Superior temporal gyrus (tissue), 1 donor: ENCODE data around the gene TOX3.

ENCODE experiments used
- DNase-seq: peaks from one replicate; pipeline ENCODE4 v3.0.0-alpha.2; 2016; ENCODE audit errors: extremely low spot score

The TOX3 gene

DNA sequence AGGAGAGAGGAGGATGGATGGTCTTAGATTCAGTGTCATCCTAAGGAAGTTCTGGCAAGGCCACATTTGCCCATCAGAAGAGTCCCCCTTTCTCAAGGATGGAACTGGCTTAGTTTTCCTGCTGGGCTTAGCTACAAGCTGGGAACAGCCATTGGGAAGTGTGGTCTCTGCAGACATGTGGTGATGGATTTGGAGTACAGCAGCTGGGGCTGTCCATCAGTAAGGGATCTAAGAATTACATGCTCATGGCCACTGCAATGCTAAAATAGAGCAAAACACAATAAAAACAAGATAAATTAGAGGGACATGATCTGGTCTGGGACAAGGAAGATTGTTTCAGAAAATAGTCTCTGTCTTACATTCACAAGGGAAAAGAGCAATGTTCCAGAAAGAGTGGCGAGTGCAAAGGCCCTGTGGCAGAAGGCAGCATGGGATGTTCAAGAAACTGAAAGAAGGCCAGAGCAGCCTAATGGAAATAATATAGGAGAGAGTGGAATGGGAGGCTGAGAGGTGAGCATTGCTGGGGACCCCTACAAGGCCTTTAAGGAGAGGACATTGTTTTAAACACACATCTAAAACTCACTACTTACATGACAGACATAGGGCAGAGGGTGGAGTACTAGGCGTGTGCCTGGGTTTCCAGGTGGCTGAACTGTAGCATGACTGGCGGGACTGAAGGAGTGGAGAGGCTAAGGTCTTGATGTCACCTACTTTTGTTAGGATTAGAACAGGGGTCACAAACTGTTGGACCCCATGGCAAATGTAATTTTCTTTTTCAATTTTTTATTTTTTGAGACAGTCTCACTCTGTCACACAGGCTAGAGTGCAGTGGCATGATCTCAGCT is 17.0 kb upstream of the TOX3 start:
- DNase-seq: no peak

DNA sequence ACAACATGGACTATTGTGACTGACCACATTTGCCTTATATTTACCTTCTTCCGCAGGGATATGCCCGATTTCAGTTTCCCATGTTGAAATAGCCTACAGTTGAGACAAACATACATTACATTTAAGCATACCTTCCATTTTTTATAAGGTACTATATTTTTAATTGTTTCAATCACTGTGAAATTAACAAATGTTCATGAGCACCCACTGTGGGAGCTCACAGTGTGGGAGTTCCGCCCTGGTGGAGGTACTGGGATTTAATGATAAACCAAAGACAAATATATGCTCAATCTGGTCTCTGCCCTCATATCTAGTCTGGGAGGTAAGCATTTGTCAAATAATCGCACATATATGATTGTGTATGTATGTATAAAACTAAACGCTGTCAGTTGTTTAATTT is 15.8 kb upstream of the TOX3 start:
- DNase-seq: no peak

DNA sequence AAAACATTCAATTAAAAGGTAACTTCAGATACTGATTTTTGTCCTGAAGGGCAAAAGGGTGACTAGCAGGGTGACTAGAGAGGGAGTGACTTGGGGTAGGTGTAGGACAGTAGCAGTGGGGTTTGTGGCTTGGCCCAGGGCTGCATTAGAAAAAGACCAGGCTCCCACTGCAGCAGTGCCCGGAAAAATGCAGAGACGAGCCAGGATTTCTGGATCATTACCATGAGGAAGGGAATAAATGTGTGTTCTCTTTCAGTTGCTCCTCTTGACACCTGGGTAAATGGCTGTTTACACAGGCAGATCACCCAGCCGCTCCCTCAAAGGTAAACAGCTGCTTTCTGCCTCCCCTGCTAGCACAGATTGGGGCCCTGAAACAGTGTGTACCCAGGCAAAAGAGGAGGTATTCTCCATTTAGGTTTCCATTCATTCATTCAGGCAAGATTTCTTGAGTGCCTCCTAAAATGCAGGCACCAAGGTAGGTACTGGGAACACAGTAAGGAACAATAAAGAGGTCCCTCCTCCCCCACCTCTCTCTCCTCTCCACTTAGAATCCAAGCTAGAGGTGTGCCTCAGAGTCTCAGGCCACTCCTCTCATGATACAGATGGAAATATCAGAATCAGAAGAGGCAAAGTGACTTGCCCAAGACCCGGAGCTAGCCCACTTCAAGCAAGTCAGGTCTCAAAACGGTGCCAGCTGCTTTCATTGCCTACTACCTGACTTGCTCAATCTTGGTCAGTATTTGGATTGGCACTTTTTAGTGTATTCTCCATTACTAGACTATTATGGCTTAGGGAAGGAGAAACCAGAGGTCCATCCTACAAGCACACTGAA is 15.2 kb upstream of the TOX3 start:
- DNase-seq: no peak

DNA sequence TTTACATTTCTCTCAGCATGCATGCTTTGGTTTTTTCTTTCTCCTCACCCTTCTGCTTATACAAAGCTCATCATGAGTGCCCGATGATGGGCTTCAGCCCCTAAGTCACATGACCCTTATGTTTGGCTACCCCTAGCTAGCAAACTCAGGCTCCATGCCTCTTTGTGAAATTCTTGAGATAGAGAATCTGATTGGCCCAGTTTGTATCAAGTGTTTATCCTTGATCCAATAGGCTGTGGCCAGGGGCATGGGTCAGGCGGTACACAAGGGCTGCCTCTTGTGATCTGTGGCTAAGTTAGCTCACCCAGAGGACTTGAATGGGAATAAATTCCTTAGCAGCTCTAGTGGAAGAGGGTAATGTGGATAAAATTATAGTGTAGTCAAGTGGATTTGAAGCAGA is 11.5 kb upstream of the TOX3 start:
- DNase-seq: no peak

DNA sequence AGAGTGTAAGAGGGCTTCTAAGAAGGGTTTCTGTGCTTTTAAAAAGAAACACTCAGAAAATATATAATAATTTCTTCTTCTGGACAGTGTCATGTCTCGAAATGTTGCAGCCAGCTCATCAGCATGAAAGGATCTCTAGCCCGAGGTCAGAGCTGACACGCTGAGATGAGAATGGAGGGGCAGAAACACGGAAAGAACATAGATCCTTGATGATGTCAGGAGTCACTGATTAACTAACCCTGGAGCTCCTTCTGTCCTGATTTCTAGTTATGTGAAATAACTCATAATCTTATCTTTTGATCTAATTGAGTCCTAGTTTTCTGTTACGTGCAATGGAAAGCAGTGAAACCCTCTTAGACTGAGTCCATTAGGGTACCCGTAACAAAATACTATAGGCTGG is 10.3 kb upstream of the TOX3 start:
- DNase-seq: no peak

DNA sequence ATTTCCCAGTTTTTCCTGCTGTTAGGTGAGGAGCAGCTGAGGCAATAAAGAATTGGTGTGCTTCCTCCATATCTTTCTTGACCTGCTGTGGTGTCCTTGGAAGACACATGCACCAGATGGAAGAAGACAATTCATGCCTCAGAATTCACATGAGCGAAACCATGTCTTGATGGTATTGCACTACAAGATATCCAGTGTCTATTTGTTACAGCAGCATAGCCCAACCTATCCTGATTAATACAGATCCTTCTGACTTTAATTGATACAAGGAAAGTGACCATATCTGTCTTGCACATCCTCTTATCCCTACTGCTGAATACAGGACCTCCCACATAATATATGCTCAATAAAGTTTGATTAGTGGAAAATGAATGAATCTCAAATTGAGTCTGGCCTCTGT is 9.1 kb upstream of the TOX3 start:
- DNase-seq: no peak

DNA sequence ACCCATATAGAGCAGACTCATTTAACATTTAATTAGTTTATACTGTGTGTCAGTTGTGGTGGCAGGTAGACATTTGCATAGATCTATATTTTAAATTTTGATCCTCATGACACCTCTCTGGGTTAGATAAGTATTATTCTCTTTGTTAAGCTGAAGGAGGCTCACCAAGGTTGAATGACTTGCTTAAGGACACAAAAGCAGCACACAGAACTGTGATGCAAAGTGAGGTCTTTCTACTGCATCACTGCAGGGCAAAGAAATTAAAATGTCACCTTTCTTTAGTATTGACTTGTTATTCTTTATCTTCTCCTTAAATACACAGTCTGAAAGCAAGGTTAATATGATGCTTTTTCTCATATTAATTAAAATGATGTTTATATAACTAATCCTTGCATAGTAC is 8.6 kb upstream of the TOX3 start:
- DNase-seq: no peak

DNA sequence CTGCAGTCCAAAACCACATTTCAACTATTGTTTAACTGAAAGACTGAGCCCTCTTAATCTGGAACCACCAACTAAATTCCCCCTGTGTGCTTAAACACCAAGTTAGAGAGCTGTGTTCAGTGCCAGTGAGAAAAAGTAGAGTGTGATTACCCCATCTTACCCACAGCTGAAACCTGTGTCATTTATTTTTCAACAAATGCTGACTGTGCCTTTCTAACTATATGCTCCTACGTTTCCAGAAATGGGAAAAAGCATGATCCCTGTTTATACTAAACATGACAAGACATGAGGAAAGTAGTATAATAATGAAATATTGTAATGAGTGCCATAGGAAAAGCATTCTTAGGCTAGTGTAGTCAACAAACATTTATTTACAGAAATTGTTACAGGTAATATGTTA is 7.4 kb upstream of the TOX3 start:
- DNase-seq: no peak

DNA sequence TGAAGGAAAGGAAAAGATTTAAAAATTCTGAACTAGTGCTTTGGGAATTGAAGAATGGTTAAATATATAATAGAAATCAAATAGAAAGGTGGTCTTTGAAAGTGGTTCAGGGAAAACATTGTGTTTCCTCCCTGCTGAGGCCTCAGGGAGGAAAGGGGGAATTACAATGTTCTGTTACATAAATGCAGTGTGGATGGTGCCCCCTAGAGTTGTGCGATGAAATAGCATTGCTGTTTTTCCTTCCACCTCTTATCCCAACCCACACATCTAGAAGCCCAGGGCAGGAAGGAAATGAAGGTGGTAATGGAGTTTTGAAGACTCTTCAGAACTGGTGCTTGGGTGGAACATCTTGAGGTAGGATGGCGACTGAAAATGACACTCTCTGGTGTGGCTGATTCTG is 6.4 kb upstream of the TOX3 start:
- no peak for DNase-seq

DNA sequence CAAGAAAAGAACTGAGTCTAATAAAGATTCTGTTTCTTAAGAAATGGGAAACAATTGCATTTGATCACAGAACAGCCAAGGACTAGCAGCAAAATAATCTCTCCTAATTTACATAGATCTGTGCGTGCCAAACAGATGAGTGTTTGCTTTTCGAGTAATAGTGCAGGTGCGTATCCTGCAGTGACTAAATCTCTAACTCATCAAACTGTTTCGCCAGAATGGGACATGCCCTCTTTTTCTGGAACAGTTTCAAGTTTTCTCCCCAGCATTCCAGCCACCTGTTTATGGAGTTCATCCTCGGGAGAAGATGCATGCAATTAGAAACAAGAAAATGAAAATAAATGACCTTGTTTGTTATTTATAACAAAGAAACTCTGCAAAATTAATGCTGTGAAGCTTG is 5.7 kb upstream of the TOX3 start:
- no peak for DNase-seq

DNA sequence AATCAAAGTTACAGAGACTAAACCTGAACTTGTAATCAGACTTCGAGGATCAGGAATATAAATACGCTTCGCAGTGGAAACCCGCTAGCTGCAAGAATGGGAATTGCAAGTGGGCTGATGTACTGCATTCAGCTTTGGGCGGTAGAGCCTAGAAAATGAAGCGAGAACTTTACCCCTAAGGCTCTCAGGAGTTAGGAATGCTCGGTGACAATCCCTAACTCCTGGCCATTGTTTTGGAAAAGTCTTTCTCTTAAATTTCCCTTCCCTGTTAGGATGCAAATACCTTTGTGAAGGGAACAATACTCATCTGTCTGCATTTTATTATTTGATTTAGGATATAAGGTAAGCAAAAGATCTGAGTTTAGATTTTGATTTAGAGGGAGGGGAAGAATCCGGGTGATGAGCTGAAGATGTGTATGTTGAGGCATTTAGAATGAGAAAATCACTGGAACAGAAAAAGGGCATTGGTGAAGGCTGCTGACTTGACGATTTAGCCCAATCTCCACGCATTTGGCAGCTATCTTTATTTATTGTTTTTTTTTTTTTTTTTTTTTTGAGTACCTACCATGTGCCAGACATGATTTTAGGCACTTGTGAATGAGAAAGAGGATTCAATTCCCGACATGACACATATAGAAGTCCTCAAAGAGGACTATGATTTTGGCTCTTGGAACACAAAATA is 2.2 kb upstream of the TOX3 start:
- DNase-seq: peak; percentile 43

DNA sequence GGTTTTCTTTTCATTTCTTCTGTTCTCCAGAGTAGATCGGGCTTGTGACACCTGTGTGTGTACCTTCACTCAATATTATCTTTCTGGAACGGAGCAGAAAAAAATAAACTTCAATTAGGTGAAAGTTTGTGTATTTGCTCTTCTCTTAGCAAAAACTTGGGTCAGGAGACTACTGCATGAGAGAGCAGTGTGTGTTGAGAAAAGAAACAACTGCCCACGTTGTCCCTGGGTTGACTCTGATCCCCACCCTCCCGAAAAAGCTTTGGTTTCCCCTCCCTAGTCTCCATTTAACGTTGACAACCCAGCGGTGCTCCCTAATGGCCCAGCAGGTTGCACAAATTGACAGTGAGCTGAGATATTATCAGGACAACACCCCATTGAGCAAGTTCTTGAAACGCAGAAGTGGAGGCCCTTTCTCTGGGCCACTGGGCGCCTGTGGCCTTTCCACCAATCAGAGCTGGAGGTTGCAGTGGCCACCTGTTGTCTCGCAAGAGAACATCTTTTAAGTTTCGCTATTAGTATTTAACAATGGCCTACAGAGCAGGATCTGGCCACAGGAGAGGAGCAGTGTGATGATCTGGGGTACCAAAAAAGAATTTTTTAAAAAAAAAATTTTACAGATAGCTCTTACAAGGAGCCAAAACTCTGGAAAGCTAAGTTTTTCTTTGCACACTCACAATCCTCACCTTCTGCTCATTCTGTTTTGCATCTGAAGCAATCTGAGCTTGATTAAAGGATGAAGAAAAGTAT is 1.5 kb upstream of the TOX3 start:
- DNase-seq: no peak

DNA sequence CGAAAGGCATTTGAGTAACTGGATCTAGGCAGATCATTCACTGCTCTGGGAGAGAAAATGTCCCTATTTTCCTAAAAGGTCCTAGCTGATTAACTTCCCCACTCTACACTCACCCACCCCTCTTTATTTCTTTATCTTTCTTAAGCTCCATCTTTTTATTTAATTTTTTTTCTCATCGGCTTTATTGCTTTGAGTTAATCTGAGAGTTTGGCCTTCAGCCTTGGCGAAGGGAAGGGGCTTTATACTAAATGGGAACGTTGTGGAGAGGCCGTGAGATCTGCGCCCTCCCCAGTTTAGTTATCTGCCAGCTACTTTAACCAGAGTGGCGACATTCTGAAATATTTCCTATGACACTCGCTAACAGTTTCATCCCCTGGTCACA is 882 bp upstream of the TOX3 start:
- no peak for DNase-seq

DNA sequence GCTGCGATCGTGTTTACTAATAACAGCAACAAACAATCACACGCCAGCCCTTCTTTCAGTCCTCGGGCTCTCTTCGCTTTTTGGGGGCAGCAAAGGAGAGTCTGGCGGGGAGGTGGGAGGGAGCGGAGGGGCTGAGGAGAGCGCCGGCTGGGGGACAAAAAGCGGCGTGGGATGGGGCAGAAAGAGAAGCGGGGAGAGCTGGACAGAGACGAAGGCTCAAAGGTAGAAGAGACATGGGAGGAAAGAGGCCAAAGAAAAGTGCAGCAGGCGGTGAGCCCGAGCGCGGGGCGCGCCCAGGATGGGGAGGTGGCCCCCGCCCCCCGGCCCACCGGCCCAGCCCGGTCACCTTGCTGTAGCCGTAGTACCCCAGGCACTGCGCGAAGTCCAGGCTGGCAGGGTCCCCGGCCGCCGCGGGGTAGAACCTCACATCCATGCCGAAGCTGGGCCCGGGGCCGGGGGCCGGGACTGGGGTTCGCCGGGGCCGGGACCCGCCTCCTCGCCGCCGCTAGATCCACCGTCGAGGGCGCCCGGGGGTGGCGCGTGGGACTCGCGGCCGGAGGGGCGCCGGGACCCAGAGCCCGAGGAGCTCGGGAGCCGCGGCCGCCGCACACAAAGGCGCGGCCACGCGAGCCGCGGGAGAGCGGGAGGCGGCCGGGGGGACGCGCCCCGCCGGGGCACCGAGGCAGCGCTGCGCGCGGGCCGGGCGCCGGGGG is 496 bp downstream of the TOX3 start:
- no peak for DNase-seq

DNA sequence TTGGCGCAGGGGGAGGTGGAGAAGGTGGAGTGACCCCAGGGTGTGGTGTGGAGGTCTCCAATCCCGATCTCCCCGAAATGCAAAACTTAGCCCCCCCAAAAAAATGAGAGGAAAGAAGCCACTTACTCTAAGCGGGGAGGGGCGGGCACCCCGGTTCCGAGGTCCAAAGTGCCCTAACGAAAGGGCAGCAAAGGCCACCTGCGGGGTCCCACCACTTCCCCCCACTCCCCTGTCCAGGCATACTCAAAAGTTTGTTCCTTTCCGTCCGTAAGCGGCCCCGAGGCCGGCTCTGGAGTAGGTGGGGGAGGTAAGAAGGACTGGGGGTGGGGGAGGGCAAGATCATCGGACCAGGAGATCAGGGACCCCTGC is 1.1 kb downstream of the TOX3 start:
- no peak for DNase-seq

DNA sequence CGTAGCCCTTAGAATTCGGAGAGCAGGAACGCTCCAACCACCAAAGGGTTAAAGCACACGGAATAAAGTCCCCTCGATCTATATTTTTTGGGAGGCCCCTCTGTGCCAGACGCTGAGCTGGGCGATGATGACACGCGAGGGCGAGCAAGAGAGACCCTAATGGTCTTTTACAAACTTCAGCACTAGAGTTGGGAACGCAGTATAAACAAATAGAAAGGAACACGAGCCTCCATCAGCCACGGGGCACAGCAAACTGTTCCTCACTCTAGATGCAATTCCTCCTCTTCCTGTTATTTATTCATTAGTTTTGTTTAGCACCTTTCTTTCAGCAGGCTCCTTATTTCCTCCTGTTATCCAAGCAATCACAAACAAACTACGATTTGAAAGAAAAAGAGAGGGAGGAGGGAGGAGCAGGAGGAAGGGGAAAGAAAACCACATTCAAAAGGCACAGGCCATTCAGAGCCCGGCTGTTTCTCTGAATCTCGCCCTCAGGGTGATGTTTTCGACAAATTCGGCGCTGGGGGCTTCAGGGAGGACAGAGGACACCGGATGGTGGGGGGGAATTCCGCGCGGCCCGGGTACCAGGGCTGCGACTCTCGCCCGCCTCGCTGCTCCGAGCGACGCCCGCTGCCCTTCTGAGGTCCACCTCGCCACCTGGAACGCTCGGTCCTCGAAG is 1.6 kb downstream of the TOX3 start:
- DNase-seq: peak; percentile 40

DNA sequence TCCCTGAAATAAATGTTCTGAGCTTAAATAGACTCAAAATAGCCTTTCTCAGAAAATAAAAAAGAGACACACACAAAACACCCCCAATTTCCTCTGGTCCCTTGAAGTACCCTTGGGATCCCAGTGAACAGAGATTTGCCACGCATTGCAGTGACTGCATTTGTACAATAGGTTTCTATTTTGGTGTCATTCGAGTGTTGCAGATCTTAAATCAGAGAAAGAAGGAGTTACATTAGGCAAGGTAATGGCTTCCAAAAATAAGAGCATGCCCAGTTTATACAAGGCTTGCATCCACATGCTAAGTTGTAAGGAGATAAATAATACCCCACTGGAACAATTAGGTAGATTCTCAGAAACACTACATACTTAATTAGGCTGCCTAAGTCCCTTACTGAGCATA is 2.2 kb downstream of the TOX3 start:
- DNase-seq: peak; percentile 40

DNA sequence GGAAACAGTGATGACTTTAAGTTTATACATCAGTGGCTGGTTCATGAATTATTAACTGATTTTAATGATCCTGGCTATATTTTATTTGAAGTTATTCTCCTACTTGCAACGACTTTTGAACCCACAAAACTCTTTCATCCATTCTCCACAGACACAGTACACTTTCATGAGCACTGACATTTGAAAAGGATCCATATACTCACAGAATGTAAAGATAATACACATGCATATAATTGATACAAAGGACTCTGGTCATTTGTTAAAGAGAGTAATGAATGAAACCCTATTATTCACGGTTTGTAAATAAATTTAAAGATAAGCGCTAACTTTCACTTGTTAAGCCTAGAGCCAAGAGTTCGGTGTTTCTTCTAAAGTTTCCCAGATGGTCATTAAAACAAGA is 3.3 kb downstream of the TOX3 start:
- no peak for DNase-seq

DNA sequence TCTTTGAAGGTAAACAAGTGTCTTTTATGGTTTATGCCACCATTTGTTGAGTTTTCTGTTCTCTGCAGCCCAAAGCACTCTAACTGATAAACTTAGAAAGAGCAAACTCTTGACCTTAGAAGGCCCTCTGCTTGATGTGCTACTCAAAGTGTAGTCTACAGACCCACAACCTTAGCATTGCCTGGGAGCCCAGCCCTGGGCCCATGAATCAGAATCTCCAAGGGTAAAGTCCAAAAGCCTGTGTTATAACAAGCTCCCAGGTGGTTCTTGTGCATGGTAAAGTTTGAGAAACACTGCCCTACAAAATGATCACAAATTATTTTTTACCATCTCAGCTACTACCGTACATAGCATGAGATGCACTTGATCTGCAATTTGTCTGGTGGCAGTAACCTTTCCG is 6.0 kb downstream of the TOX3 start:
- no peak for DNase-seq

DNA sequence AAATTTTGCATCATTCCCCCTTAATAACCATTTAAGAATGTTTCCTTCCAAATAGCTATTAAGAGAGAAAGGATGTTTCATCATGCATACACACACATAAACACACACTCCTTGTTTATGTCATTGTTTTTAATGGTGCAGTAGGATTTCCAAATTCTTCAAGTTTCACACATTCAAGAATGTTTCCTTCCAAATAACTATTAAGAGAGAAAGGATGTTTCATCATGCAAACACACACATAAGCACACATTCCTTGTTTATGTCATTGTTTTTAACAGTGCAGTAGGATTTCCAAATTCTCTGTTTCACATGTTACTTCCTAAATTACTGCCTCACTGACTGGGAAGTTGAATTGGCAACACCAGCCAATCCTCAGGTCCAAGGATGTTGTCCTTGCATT is 7.8 kb downstream of the TOX3 start:
- DNase-seq: no peak

DNA sequence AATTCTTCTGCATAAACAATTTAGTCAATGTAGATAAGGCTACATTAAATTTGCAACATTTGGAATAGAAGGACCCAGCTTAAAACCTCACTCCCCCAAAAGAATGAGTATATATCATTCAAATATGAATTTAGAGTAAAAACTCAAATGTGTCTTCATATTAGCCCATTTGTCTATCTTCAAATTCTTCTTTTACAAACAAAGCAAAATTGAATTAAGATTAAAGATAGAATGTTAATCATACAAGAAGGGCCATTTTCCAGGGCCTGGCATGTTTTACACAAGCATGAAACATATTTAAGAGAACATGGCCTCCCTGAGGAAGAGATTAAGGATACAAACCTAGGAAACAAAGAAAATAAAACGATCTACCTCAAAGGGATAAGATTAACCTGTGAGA is 8.4 kb downstream of the TOX3 start:
- DNase-seq: no peak
